HepG2 (cell line): Measurements from ENCODE around the gene PTTG1IP2.

ENCODE experiments used
- POGZ ChIP-seq: sonication (generic); formaldehyde crosslinking; IDR thresholded peaks from 2 replicates; pipeline ENCODE4 v1.4.0; 2020; ENCODE audit warnings: mild to moderate bottlenecking, missing genetic modification reagents
- ZBTB1 ChIP-seq: sonication (generic); formaldehyde crosslinking; IDR thresholded peaks from 2 replicates; pipeline ENCODE4 v1.4.0; 2020; ENCODE audit warnings: missing genetic modification reagents, borderline replicate concordance

GRCh38 chr7:90483251-90483650, 13.8 kb downstream of the PTTG1IP2 start:
- TF ChIP-seq ZBTB1 (CRISPR knock-in tag) (no peak), POGZ (no peak)
